Neuronal stem cell (in vitro differentiated cells): ENCODE data around the gene HLA-DQB1.

Experiments used
- DNase-seq: peaks from one replicate; pipeline ENCODE4 v3.0.0-alpha.2; 2013; ENCODE audit warnings: low spot score
- H2AFZ ChIP-seq: one replicate; pipeline ENCODE4 v1.6.1; 2013; ENCODE audit warnings: mild to moderate bottlenecking, low read length, inconsistent platforms
- H2AK5ac ChIP-seq: 2 replicates; pipeline ENCODE4 v1.6.1; 2013; ENCODE audit warnings: low read depth, mild to moderate bottlenecking, inconsistent platforms, low read length, moderate library complexity, mixed read lengths
- H2BK120ac ChIP-seq: 2 replicates; pipeline ENCODE4 v1.6.1; 2013; ENCODE audit warnings: low read depth, mild to moderate bottlenecking, inconsistent platforms, low read length, moderate library complexity, mixed read lengths
- H2BK12ac ChIP-seq: one replicate; pipeline ENCODE4 v1.6.1; 2013; ENCODE audit warnings: low read length, inconsistent platforms
- H2BK15ac ChIP-seq: 2 replicates; pipeline ENCODE4 v1.6.1; 2013; ENCODE audit warnings: mild to moderate bottlenecking, low read length, inconsistent platforms, mixed read lengths
- H2BK5ac ChIP-seq: one replicate; pipeline ENCODE4 v1.6.1; 2013; ENCODE audit warnings: inconsistent platforms, mild to moderate bottlenecking, low read length, moderate library complexity
- H3K14ac ChIP-seq: one replicate; pipeline ENCODE4 v1.6.1; 2013; ENCODE audit warnings: low read length, inconsistent platforms
- H3K18ac ChIP-seq: 2 replicates; pipeline ENCODE4 v1.6.1; 2013; ENCODE audit warnings: low read length, inconsistent platforms
- H3K23ac ChIP-seq: 2 replicates; pipeline ENCODE4 v1.6.1; 2013; ENCODE audit warnings: low read depth, mild to moderate bottlenecking, mixed read lengths, low read length, inconsistent platforms; ENCODE audit not compliant: poor library complexity
- H3K27ac ChIP-seq: replicated peaks from 3 replicates; pipeline ENCODE4 v1.5.1; 2013; ENCODE audit warnings: low read length, inconsistent platforms
- H3K27me3 ChIP-seq, 3 experiments: 2 replicates each; pipeline ENCODE4 v1.6.1; 2013; ENCODE audit warnings: low read length in 3 of 3, mild to moderate bottlenecking in 2 of 3, inconsistent platforms in 1 of 3, low read depth in 1 of 3, mixed read lengths in 1 of 3, moderate library complexity in 1 of 3; ENCODE audit not compliant: control insufficient read depth in 3 of 3, insufficient read depth in 3 of 3
- H3K36me3 ChIP-seq, 2 donors: replicated peaks in 1 of 2; 2 replicates each; pipeline ENCODE4 v1.6.1; 2013; ENCODE audit warnings: low read length in 2 of 2; ENCODE audit not compliant: control insufficient read depth in 2 of 2, insufficient read depth in 2 of 2
- H3K4ac ChIP-seq: 2 replicates; pipeline ENCODE4 v1.6.1; 2013; ENCODE audit warnings: inconsistent platforms, mild to moderate bottlenecking, low read length, moderate library complexity
- H3K4me1 ChIP-seq, 2 donors: 1 replicate in 1 of 2; 2 replicates in 1 of 2; pipeline ENCODE4 v1.6.1; 2013; ENCODE audit warnings: low read length in 2 of 2, low read depth in 1 of 2; ENCODE audit not compliant: control insufficient read depth in 2 of 2, insufficient read depth in 1 of 2
- H3K4me2 ChIP-seq: one replicate; pipeline ENCODE4 v1.6.1; 2013; ENCODE audit warnings: mild to moderate bottlenecking, low read length, inconsistent platforms; ENCODE audit not compliant: insufficient read depth, poor library complexity, severe bottlenecking
- H3K4me3 ChIP-seq, 2 donors: 2 replicates each; pipeline ENCODE4 v1.5.1; 2013; ENCODE audit warnings: low read length in 2 of 2, mild to moderate bottlenecking in 2 of 2, inconsistent platforms in 1 of 2, moderate library complexity in 1 of 2
- H3K79me1 ChIP-seq: one replicate; pipeline ENCODE4 v1.6.1; 2013; ENCODE audit warnings: low read depth, mild to moderate bottlenecking, inconsistent platforms, low read length, moderate library complexity
- H3K9ac ChIP-seq: one replicate; pipeline ENCODE4 v1.6.1; 2013; ENCODE audit warnings: mild to moderate bottlenecking, low read depth, low read length, inconsistent platforms; ENCODE audit not compliant: poor library complexity
- H3K9me3 ChIP-seq, 2 donors: replicated peaks in 1 of 2; 2 replicates each; pipeline versions ENCODE3 to v1.6.1; 2013; ENCODE audit warnings: low read length in 2 of 2, mild to moderate bottlenecking in 2 of 2, inconsistent platforms in 1 of 2, low read depth in 1 of 2, mixed read lengths in 1 of 2, moderate library complexity in 1 of 2; ENCODE audit not compliant: control insufficient read depth in 2 of 2, insufficient read depth in 1 of 2
- H4K8ac ChIP-seq: one replicate; pipeline ENCODE4 v1.6.1; 2013; ENCODE audit warnings: low read depth, mild to moderate bottlenecking, inconsistent platforms, low read length, moderate library complexity
- H4K91ac ChIP-seq: one replicate; pipeline ENCODE4 v1.6.1; 2013; ENCODE audit warnings: low read length, low read depth, mild to moderate bottlenecking, inconsistent platforms; ENCODE audit not compliant: poor library complexity
- WGBS, 2 donors: extraction: QIAGEN DNeasy Blood & Tissue Kit; methylation state at CpG; one replicate each; pipeline ENCODE4 v1.1.7; 2013; ENCODE audit warnings: missing lambda C conversion rate in 2 of 2, mixed read lengths in 1 of 2; ENCODE audit not compliant: insufficient read length in 2 of 2, insufficient replicate concordance in 1 of 2; ENCODE audit errors: extremely low coverage in 2 of 2; 5-methylcytosine and 5-hydroxymethylcytosine counted together

The HLA-DQB1 gene

DNA sequence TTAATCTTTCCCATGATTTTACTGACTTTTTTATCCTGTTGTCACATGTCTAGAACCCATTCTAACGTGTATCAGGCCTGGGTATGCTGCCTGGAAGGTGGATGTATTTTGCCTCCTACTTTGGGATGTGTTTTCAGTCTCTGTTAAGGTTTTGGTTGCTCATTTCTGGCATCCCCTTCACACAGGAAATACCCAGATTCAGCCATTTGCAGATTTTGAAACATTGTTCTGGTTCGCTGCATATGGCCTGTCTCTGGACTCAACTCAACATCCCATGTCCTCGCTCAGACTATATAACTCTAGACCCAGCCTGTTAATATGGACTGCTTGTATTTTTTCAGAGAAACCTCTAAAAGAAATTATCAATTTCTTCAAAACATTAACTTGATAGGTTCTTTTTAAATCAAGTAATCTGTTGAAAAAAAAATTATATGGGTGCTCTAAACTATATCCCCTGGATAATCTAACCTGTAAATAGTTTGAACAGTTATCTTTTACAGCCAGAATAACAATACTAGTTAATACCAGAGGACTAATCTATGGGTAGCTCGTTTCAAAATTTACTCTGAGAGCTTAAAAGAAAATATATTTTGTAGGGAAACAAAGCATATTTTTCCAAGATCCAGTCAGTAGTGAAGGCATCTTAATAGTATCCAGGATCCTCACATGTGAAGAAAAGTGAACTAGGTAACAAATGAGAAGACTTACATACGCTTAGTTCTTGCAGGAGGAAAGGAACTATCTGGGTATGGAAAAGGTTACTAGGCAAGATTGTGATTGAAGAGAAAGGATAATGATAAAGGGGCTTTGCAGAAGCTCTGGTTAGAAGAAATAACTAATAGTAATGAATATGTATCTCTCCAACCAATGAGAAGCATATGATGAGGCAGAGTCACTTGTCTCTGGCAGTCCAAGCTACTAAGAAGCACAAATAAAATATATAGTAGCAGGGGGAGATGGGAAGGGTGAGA, 23.4 kb upstream of the HLA-DQB1 start:
- Histone ChIP-seq H3K4ac (no peak overlapping the region), H3K18ac (no peak overlapping the region), H3K4me3 (no peak overlapping the region), H3K9me3 (no peaks in the 10 kb centered on the region), H3K4me1 (no peaks in the 10 kb centered on the region), H3K36me3 (no peaks in the 10 kb centered on the region), H3K79me1 (no peaks in the 10 kb centered on the region), H3K23ac (no peak overlapping the region), H3K27me3 (no peaks in the 10 kb centered on the region), H3K27ac (no peak overlapping the region), H3K4me2 (no peak overlapping the region), H3K14ac (no peak overlapping the region), H2BK15ac (no peak overlapping the region), H2BK12ac (no peak overlapping the region), H2AK5ac (no peak overlapping the region), H4K8ac (no peak overlapping the region), H2AFZ (no peak overlapping the region), H2BK5ac (no peak overlapping the region), H3K9ac (no peak overlapping the region), H4K91ac (no peak overlapping the region), H2BK120ac (no peak overlapping the region)
- no peak for DNase-seq
- no CpG with 5 or more reads among the region's 5 CpGs for WGBS, 2 donors

DNA sequence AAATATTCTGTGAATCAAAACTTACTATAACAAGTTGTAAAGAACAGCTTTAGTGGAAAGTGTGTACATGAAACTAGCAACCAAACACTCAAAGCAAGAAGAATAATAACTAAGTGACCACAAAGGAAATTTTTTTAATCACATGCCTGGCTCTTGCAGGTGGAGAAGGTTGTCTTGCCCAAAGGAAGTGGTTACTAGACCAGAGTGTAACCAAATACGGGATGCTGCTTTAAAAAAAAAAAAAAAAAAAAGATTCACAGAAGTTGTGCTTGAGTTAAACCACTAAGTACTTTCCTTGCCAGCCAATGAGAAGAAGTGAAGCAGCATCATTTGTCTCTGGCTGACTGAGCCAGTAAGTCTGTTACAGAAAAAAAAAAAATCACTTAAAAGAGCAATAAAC, 19.1 kb upstream of the HLA-DQB1 start:
- Histone ChIP-seq H3K79me1 (no peaks in the 10 kb centered on the region), H3K4ac (no peak overlapping the region), H3K27ac (no peak overlapping the region), H3K18ac (no peak overlapping the region), H2BK5ac (no peak overlapping the region), H2AFZ (no peak overlapping the region), H3K4me2 (no peak overlapping the region), H3K27me3 (no peaks in the 10 kb centered on the region), H3K14ac (no peak overlapping the region), H3K36me3 (no peaks in the 10 kb centered on the region), H3K23ac (no peak overlapping the region), H3K9ac (no peak overlapping the region), H2BK15ac (no peak overlapping the region), H2AK5ac (no peak overlapping the region), H4K91ac (no peak overlapping the region), H2BK120ac (no peak overlapping the region), H4K8ac (no peak overlapping the region), H3K4me1 (no peaks in the 10 kb centered on the region), H3K4me3 (no peak overlapping the region), H3K9me3 (no peaks in the 10 kb centered on the region), H2BK12ac (no peak overlapping the region)
- no CpG with 5 or more reads among the region's 1 CpG for WGBS, 2 donors
- DNase-seq, result no peak

DNA sequence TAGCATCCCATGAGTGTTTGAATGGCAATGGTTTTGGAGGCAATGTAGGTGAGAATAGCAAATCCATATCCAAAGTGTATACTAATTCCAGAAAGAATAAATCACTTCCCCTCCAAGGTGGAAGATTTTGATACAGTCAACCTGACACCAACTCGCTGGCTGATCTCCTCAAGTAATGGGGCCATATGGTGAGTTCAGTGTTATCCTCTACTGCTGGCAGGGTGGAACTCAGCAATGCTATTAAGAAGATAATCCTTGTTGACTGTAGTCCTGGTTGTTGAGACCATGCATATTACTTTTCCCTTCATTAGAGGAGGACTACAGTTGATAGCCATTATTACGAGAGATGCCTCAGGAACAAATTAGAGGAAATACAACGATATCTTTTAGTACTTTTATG, 17.8 kb upstream of the HLA-DQB1 start:
- H3K9me3 ChIP-seq, result no peaks in the 10 kb centered on the region
- H2BK5ac ChIP-seq, result no peak overlapping the region
- no peak overlapping the region for H2BK120ac ChIP-seq
- no peak overlapping the region for H2BK12ac ChIP-seq
- H3K36me3 ChIP-seq, result no peaks in the 10 kb centered on the region
- no peak overlapping the region for H4K91ac ChIP-seq
- no peak for DNase-seq
- H3K14ac ChIP-seq, result no peak overlapping the region
- no peak overlapping the region for H2AFZ ChIP-seq
- no peak overlapping the region for H4K8ac ChIP-seq
- no peak overlapping the region for H2AK5ac ChIP-seq
- H3K4me3 ChIP-seq, result no peak overlapping the region
- WGBS, 2 donors, result no CpG with 5 or more reads among the region's 3 CpGs
- H3K9ac ChIP-seq, result no peak overlapping the region
- no peak overlapping the region for H3K27ac ChIP-seq
- no peaks in the 10 kb centered on the region for H3K4me1 ChIP-seq
- no peak overlapping the region for H3K4ac ChIP-seq
- H3K27me3 ChIP-seq, result no peaks in the 10 kb centered on the region
- no peaks in the 10 kb centered on the region for H3K79me1 ChIP-seq
- H3K18ac ChIP-seq, result no peak overlapping the region
- no peak overlapping the region for H3K4me2 ChIP-seq
- no peak overlapping the region for H2BK15ac ChIP-seq
- no peak overlapping the region for H3K23ac ChIP-seq

DNA sequence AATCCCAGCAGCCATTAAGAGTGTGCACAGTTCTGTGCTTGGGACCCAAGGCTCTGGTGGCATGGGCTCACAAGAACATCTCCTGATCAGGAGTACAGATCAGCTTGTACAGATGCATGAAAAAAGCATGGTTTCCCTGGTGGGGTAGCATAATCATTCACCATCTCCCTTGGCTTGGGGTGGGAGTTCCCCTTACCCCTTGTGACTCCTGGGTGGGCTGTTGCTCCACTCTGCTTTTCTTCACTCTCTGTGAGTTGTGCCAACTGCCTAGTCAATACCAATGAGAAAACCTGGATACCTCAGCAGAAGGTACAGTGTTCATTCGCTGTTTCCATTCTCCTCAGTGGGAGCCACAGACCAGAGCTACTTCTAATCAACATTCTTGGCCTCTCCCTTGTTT, 13.6 kb upstream of the HLA-DQB1 start:
- no peak overlapping the region for H3K27ac ChIP-seq
- H3K4me1 ChIP-seq, result no peaks in the 10 kb centered on the region
- H3K23ac ChIP-seq, result no peak overlapping the region
- no peak overlapping the region for H3K14ac ChIP-seq
- H3K4ac ChIP-seq, result no peak overlapping the region
- DNase-seq, result no peak
- no peak overlapping the region for H3K18ac ChIP-seq
- H3K9ac ChIP-seq, result peak overlapping the region; percentile 34
- WGBS, 2 donors, result no CpG with 5 or more reads among the region's 1 CpG
- no peak overlapping the region for H2AK5ac ChIP-seq
- H3K9me3 ChIP-seq, result no peaks in the 10 kb centered on the region
- no peak overlapping the region for H2BK5ac ChIP-seq
- no peak overlapping the region for H3K4me2 ChIP-seq
- H3K27me3 ChIP-seq, result no peaks in the 10 kb centered on the region
- no peaks in the 10 kb centered on the region for H3K79me1 ChIP-seq
- no peak overlapping the region for H3K4me3 ChIP-seq
- no peak overlapping the region for H2BK120ac ChIP-seq
- no peak overlapping the region for H2BK15ac ChIP-seq
- H3K36me3 ChIP-seq, result no peaks in the 10 kb centered on the region
- no peak overlapping the region for H2AFZ ChIP-seq
- no peak overlapping the region for H4K8ac ChIP-seq
- no peak overlapping the region for H2BK12ac ChIP-seq
- no peak overlapping the region for H4K91ac ChIP-seq
